K562 (cell line): ENCODE data around the gene RPL15. TPM values are rescaled to one million over a fixed set of nuclear protein-coding genes. Genes with fewer than 3 reads are reported as not detected.

ENCODE experiments used
- CBFB ChIP-seq: sonication (generic); formaldehyde crosslinking; IDR thresholded peaks from 2 replicates; pipeline ENCODE4 v1.4.0; 2020; ENCODE audit warnings: mild to moderate bottlenecking, missing genetic modification reagents
- CBX3 ChIP-seq, 2 experiments: IDR thresholded peaks; 1 replicate in 1 of 2; 2 replicates in 1 of 2; pipeline ENCODE4 v1.6.1; 2012; ENCODE audit warnings: inconsistent platforms in 2 of 2, low read length in 2 of 2, borderline replicate concordance in 1 of 2, control low read depth in 1 of 2
- CHCHD3 ChIP-seq: fragments of 250-450 bp; sonication (Bioruptor Pico); IDR thresholded peaks from 2 replicates; pipeline ENCODE4 v2.1.2; 2022; ENCODE audit warnings: mild to moderate bottlenecking
- DPF2 ChIP-seq: fragments of 450-650 bp; IDR thresholded peaks from 2 replicates; pipeline ENCODE4 v1.6.1; 2016
- ESRRB ChIP-seq: fragments of 250-450 bp; sonication (Bioruptor Pico); IDR thresholded peaks from 2 replicates; pipeline ENCODE4 v1.5.0; 2020; ENCODE audit warnings: mild to moderate bottlenecking, moderate library complexity, borderline replicate concordance
- L3MBTL2 ChIP-seq: fragments of 450-650 bp; IDR thresholded peaks from 2 replicates; pipeline ENCODE4 v1.6.1; 2016; ENCODE audit warnings: mild to moderate bottlenecking, moderate library complexity
- MED1 ChIP-seq: sonication (generic); formaldehyde crosslinking; IDR thresholded peaks from 2 replicates; pipeline ENCODE4 v1.8.1; 2023; ENCODE audit warnings: missing genetic modification reagents, borderline replicate concordance
- MYC ChIP-seq, 2 experiments: fragments of 250-450 bp in 1 of 2; sonication (Bioruptor Pico) in 1 of 2; IDR thresholded peaks; 2 replicates each; pipeline versions ENCODE4 v1.5.1 to v1.6.1; 2012 to 2021; ENCODE audit warnings: low read depth in 2 of 2, borderline replicate concordance in 1 of 2, improper control_type of control experiment in 1 of 2, low read length in 1 of 2, mild to moderate bottlenecking in 1 of 2, moderate library complexity in 1 of 2
- PHF8 ChIP-seq: fragments of 200-600 bp; sonication (generic); IDR thresholded peaks from 2 replicates; pipeline ENCODE4 v1.6.1; 2012; ENCODE audit warnings: mixed run types, mild to moderate bottlenecking, inconsistent platforms, low read length, moderate library complexity, borderline replicate concordance
- PTRF ChIP-seq: fragments of 450-650 bp; IDR thresholded peaks from 2 replicates; pipeline ENCODE4 v1.6.1; 2016; ENCODE audit warnings: mild to moderate bottlenecking, missing genetic modification characterization, missing compliant biosample characterization
- PTTG1 ChIP-seq: fragments of 450-650 bp; IDR thresholded peaks from 2 replicates; pipeline ENCODE4 v1.6.1; 2016; ENCODE audit warnings: low read depth, mild to moderate bottlenecking, missing genetic modification characterization, missing compliant biosample characterization
- RBM17 ChIP-seq: fragments of 200-400 bp; formaldehyde crosslinking; IDR thresholded peaks from 2 replicates; pipeline ENCODE4 v1.6.1; 2017; ENCODE audit warnings: low read depth, mild to moderate bottlenecking, low read length, borderline replicate concordance
- SIN3A ChIP-seq, 2 experiments: fragments of 150-350 bp in 1 of 2; IDR thresholded peaks; 2 replicates each; pipeline ENCODE4 v1.6.1; 2011 to 2016; ENCODE audit warnings: borderline replicate concordance in 2 of 2, low read depth in 2 of 2, low read length in 2 of 2, mild to moderate bottlenecking in 2 of 2, moderate library complexity in 2 of 2; ENCODE audit not compliant: control insufficient read depth in 1 of 2
- SREBF2 ChIP-seq: sonication (generic); formaldehyde crosslinking; IDR thresholded peaks from 2 replicates; pipeline ENCODE4 v1.4.0; 2020; ENCODE audit warnings: mild to moderate bottlenecking, missing genetic modification reagents
- STAT5A ChIP-seq: IDR thresholded peaks from 2 replicates; pipeline ENCODE4 v1.6.1; 2012; ENCODE audit warnings: low read length, inconsistent platforms, borderline replicate concordance
- TAF7 ChIP-seq: fragments of 450-650 bp; IDR thresholded peaks from 2 replicates; pipeline ENCODE4 v1.6.1; 2016; ENCODE audit warnings: missing genetic modification characterization, missing compliant biosample characterization
- TEAD2 ChIP-seq: fragments of 450-650 bp; IDR thresholded peaks from 2 replicates; pipeline ENCODE4 v1.6.1; 2016; ENCODE audit warnings: missing genetic modification characterization, control low read depth, missing compliant biosample characterization
- ZC3H4 ChIP-seq: sonication (generic); formaldehyde crosslinking; IDR thresholded peaks from 2 replicates; pipeline ENCODE4 v1.9.0; 2021; ENCODE audit warnings: missing genetic modification reagents, borderline replicate concordance
- ZFP1 ChIP-seq: fragments of 450-650 bp; formaldehyde crosslinking; IDR thresholded peaks from 2 replicates; pipeline ENCODE4 v1.4.0; 2020; ENCODE audit warnings: mild to moderate bottlenecking, mixed read lengths
- ZFP36 ChIP-seq: fragments of 150-350 bp; IDR thresholded peaks from 2 replicates; pipeline ENCODE4 v1.6.1; 2018; ENCODE audit warnings: low read length, low read depth; ENCODE audit not compliant: partially characterized antibody
- polyA plus RNA-seq, 8 experiments: library from polyadenylated mRNA; depleted of rRNA in 4 of 8; stranded (reverse) in 5 of 8; unstranded in 3 of 8; fragments of >200 nt; fragmentation: Nextera tagmentation in 2 of 8; fragmentation: Illumina TruSeq in 1 of 8; extraction: Ambion mirVana in 2 of 8; extraction: Trizol in 1 of 8; gene quantifications; 2 replicates each; pipeline versions ENCODE4 v1.2.1 to v1.2.3, GENCODE V29; 2011 to 2014; ENCODE audit warnings: inconsistent platforms in 1 of 8, missing spikeins in 1 of 8
- total RNA-seq, 7 experiments: library from RNA; depleted of rRNA in 6 of 7; stranded (reverse); fragments of >200 nt in 6 of 7; fragmentation: Illumina TruSeq in 2 of 7; extraction: Trizol in 2 of 7; gene quantifications; 2 replicates each; pipeline versions ENCODE4 v1.2.1 to v1.2.3, GENCODE V29; 2011 to 2021; ENCODE audit warnings: low replicate concordance in 1 of 7
- TF ChIP-seq, protein P1 (sequence below): fragments of 250-450 bp; sonication (Bioruptor Pico); IDR thresholded peaks from 2 replicates; pipeline ENCODE4 v1.6.1; 2021; ENCODE audit warnings: mild to moderate bottlenecking
- TF ChIP-seq, protein P2 (sequence below): sonication (generic); formaldehyde crosslinking; IDR thresholded peaks from 2 replicates; pipeline ENCODE4 v1.8.1; 2023; ENCODE audit warnings: mild to moderate bottlenecking, missing genetic modification reagents
- TF ChIP-seq, protein P3 (sequence below): sonication (generic); formaldehyde crosslinking; IDR thresholded peaks from 2 replicates; pipeline ENCODE4 v1.8.0; 2022; ENCODE audit warnings: mild to moderate bottlenecking, missing genetic modification reagents
- TF ChIP-seq, protein P4 (sequence below), 2 experiments: fragments of 450-650 bp in 1 of 2; sonication (generic) in 1 of 2; formaldehyde crosslinking in 1 of 2; IDR thresholded peaks in 1 of 2; conservative IDR thresholded peaks in 1 of 2; 2 replicates each; pipeline versions ENCODE4 v1.6.1 to v1.8.1; 2016 to 2023; ENCODE audit warnings: mild to moderate bottlenecking in 2 of 2, moderate library complexity in 2 of 2, inconsistent platforms in 1 of 2, missing genetic modification reagents in 1 of 2

Gene RPL15
- total and polyA plus RNA-seq, 9 of the 15 experiments (the other 6 are each of a cell fraction or from before 2014, with no cell fraction given) = 2,393 to 8,850 (median 3,928) TPM

DNA sequence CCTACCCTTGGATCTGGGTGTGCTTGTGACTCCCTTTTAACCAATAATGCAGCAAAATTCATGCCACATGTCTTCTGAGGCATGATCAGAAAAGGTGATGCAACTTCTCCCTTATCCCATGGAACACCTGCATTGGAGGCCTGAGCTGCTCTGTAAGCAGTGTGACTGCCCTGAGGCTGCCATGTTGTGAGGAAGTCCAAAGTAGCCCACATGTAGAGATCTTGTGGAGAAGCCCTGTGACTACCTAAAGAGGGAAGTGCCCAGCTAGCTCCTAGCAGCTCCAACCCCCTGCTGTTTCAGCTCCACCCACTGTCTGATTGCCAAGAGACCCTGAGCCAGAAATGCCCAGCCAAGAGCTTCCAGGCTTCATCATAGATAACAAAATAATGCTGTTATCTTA lies 21.8 kb downstream of the RPL15 start (continued):
- TF ChIP-seq L3MBTL2 (0 out of 2 replicates have a peak, but pooled peaks have one; percentile 32), PTTG1 (no peak), MED1 (CRISPR knock-in tag) (no peak), ZFP36 (no peak), CHCHD3 (no peak), PHF8 (no peak), ZFP1 (CRISPR knock-in tag) (no peak), ZC3H4 (CRISPR knock-in tag) (no peak), RBM17 (no peak), ESRRB (CRISPR knock-in tag) (no peak), SREBF2 (CRISPR knock-in tag) (no peak), DPF2 (peak; percentile 68; the same call in 1 of the 2 replicates), TEAD2 (tag) (no peak), PTRF (tag) (no peak), STAT5A (peak; percentile 10; the same call in 1 of the 2 replicates), TAF7 (tag) (no peak), CBX3 (IDR thresholded peaks at IDR 0.05; ENCODE audit: borderline replicate concordance in 1 of 2, low read length in 2 of 2) (peak in 1 of 2 experiments; percentile 81; a peak in 1 of 3 replicates), MYC (IDR thresholded peaks at IDR 0.05; ENCODE audit: low read depth, low read length) (peak; percentile 73; the same call in 1 of the 2 replicates), MYC (CRISPR knock-in tag; IDR thresholded peaks at IDR 0.05; ENCODE audit: borderline replicate concordance, low read depth) (no peak), SIN3A (IDR thresholded peaks at IDR 0.05; ENCODE audit: borderline replicate concordance in 2 of 2, control insufficient read depth in 1 of 2, low read depth in 2 of 2, low read length in 2 of 2) (no peak), CBFB (CRISPR knock-in tag) (no peak)
- TF ChIP-seq, protein P1, sequence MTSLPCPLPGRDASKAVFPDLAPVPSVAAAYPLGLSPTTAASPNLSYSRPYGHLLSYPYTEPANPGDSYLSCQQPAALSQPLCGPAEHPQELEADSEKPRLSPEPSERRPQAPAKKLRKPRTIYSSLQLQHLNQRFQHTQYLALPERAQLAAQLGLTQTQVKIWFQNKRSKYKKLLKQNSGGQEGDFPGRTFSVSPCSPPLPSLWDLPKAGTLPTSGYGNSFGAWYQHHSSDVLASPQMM (CRISPR knock-in tag) = no peak
- TF ChIP-seq, protein P2, sequence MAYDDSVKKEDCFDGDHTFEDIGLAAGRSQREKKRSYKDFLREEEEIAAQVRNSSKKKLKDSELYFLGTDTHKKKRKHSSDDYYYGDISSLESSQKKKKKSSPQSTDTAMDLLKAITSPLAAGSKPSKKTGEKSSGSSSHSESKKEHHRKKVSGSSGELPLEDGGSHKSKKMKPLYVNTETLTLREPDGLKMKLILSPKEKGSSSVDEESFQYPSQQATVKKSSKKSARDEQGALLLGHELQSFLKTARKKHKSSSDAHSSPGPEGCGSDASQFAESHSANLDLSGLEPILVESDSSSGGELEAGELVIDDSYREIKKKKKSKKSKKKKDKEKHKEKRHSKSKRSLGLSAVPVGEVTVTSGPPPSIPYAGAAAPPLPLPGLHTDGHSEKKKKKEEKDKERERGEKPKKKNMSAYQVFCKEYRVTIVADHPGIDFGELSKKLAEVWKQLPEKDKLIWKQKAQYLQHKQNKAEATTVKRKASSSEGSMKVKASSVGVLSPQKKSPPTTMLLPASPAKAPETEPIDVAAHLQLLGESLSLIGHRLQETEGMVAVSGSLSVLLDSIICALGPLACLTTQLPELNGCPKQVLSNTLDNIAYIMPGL (CRISPR knock-in tag) = no peak
- TF ChIP-seq, protein P3, sequence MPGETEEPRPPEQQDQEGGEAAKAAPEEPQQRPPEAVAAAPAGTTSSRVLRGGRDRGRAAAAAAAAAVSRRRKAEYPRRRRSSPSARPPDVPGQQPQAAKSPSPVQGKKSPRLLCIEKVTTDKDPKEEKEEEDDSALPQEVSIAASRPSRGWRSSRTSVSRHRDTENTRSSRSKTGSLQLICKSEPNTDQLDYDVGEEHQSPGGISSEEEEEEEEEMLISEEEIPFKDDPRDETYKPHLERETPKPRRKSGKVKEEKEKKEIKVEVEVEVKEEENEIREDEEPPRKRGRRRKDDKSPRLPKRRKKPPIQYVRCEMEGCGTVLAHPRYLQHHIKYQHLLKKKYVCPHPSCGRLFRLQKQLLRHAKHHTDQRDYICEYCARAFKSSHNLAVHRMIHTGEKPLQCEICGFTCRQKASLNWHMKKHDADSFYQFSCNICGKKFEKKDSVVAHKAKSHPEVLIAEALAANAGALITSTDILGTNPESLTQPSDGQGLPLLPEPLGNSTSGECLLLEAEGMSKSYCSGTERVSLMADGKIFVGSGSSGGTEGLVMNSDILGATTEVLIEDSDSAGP (CRISPR knock-in tag) = no peak
- TF ChIP-seq, protein P4, sequence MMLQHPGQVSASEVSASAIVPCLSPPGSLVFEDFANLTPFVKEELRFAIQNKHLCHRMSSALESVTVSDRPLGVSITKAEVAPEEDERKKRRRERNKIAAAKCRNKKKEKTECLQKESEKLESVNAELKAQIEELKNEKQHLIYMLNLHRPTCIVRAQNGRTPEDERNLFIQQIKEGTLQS (IDR thresholded peaks at IDR 0.05) = peak; percentile 93
- TF ChIP-seq, protein P4 (CRISPR knock-in tag; conservative IDR thresholded peaks at IDR 0.05) = no peak
